ENCODE measurements around the gene SLC19A1. TPM values are rescaled to one million over a fixed set of nuclear protein-coding genes. Genes with fewer than 3 reads are reported as not detected.

SLC19A1 gene
- total RNA-seq, 1 donor from 2014 or later: 21.7 TPM

- H3K36me3 ChIP-seq (ENCODE audit: control insufficient read depth, insufficient read depth, low read length): peaks cover 3% of the 10 kb centered on the region
- DNase-seq (ENCODE audit: low read depth): no peak
- no peak overlapping the region for H3K4me3 ChIP-seq (ENCODE audit: low read depth, low read length)
- no peaks in the 10 kb centered on the region for H3K27me3 ChIP-seq (ENCODE audit: control insufficient read depth, insufficient read depth, low read length)
- TF ChIP-seq, protein P1, sequence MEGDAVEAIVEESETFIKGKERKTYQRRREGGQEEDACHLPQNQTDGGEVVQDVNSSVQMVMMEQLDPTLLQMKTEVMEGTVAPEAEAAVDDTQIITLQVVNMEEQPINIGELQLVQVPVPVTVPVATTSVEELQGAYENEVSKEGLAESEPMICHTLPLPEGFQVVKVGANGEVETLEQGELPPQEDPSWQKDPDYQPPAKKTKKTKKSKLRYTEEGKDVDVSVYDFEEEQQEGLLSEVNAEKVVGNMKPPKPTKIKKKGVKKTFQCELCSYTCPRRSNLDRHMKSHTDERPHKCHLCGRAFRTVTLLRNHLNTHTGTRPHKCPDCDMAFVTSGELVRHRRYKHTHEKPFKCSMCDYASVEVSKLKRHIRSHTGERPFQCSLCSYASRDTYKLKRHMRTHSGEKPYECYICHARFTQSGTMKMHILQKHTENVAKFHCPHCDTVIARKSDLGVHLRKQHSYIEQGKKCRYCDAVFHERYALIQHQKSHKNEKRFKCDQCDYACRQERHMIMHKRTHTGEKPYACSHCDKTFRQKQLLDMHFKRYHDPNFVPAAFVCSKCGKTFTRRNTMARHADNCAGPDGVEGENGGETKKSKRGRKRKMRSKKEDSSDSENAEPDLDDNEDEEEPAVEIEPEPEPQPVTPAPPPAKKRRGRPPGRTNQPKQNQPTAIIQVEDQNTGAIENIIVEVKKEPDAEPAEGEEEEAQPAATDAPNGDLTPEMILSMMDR (IDR thresholded peaks at IDR 0.05; ENCODE audit: insufficient read depth, low read length, poor library complexity, severe bottlenecking): no peak
Measured at GRCh38 chr21:45460011-45460565, 82.2 kb downstream of the SLC19A1 start.

- no peak for DNase-seq (ENCODE audit: low read depth)
- peaks cover 3% of the 10 kb centered on the region for H3K36me3 ChIP-seq (ENCODE audit: control insufficient read depth, insufficient read depth, low read length)
- H3K27me3 ChIP-seq (ENCODE audit: control insufficient read depth, insufficient read depth, low read length): no peaks in the 10 kb centered on the region
- no peak overlapping the region for H3K4me3 ChIP-seq (ENCODE audit: low read depth, low read length)
- TF ChIP-seq, protein P1 (IDR thresholded peaks at IDR 0.05; ENCODE audit: insufficient read depth, low read length, poor library complexity, severe bottlenecking): no peak
Measured at GRCh38 chr21:45459171-45460010, 82.8 kb downstream of the SLC19A1 start.

DNA sequence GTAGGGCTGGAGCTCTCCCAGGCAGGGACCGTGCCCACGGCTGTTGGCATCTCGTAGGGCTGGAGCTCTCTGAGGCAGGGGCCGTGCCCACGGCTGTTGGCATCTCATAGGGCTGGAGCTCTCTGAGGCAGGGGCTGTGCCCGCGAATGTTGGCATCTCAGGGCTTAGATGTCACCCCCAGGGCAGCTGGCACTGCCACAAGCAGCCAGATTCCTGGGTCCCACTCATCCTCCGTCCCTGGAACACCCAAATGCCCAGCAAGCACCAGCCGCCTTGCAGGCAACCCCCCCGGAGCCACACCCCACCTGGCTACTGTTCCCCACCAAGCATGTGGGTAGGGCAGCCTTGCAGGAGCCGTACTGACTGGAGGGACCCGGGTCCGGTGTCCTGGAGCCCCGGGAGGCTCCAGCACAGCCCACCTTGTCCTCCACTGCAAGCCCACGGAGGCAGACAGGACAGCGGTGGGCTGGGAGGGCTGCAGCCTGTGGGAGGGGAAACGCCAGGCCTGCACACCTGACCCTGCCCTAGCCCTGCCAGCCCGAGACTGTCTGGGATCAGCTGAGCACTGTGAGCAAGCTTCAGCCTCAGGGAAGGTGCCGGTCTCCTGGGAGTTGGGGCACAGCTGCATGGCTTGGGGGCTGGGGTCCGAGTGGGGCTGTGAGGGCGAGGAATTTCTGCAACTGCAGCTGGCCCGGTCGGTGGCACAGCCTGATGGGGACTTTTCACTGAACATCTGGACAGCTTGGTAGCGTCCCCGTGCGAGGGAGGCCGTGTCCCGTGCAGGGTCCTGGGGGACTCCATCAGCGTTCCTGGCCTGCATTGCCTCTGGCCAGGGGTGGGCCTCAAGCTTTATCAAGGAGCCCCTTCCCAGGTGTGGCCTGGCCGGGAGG, 83.7 kb downstream of the SLC19A1 start:
- H3K4me3 ChIP-seq (ENCODE audit: low read depth, low read length): no peak overlapping the region
- DNase-seq (ENCODE audit: low read depth): no peak
- TF ChIP-seq, protein P1 (IDR thresholded peaks at IDR 0.05; ENCODE audit: insufficient read depth, low read length, poor library complexity, severe bottlenecking): no peak
- H3K27me3 ChIP-seq (ENCODE audit: control insufficient read depth, insufficient read depth, low read length): no peaks in the 10 kb centered on the region
- H3K36me3 ChIP-seq (ENCODE audit: control insufficient read depth, insufficient read depth, low read length): peaks cover 3% of the 10 kb centered on the region

GRCh38 chr21:45457832-45458172, 84.4 kb downstream of the SLC19A1 start:
- DNase-seq (ENCODE audit: low read depth): no peak
- no peaks in the 10 kb centered on the region for H3K27me3 ChIP-seq (ENCODE audit: control insufficient read depth, insufficient read depth, low read length)
- TF ChIP-seq, protein P1 (IDR thresholded peaks at IDR 0.05; ENCODE audit: insufficient read depth, low read length, poor library complexity, severe bottlenecking): no peak
- no peak overlapping the region for H3K4me3 ChIP-seq (ENCODE audit: low read depth, low read length)
- peaks cover 3% of the 10 kb centered on the region for H3K36me3 ChIP-seq (ENCODE audit: control insufficient read depth, insufficient read depth, low read length)

DNA sequence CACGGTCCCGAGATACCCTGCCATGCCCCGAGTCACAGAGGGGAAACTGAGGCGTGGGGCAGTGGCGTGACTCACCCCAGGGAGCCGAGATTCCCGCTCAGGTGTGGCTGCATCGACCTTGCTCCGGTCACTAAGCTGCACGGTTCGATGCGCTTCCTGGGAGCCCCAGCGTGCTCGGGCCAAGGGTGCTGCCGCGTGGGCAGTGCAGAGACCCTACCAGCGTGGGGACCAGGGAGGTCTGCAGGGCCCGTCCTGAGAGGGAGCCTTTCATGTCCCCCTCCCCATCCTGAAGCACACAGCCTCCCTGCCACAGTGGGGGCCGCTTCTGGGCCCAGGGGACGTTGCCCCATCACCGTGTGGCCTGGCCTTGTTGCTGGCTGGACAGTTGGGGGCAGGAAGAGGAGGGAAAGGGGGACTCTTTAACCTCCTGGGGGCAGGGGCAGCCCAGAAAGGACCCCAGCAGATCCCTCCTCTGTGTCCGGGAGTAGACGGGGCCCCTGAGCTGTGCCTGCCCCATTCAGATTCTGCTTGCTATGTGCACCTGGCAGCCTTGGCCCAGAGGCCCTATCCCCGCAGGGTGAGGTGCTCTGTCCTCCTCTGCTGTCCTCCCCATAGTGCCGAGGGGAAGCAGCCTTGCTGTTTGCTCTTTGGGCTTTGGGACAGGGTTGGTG, 84.9 kb downstream of the SLC19A1 start:
- H3K4me3 ChIP-seq (ENCODE audit: low read depth, low read length): no peak overlapping the region
- no peaks in the 10 kb centered on the region for H3K27me3 ChIP-seq (ENCODE audit: control insufficient read depth, insufficient read depth, low read length)
- peaks cover 3% of the 10 kb centered on the region for H3K36me3 ChIP-seq (ENCODE audit: control insufficient read depth, insufficient read depth, low read length)
- DNase-seq (ENCODE audit: low read depth): no peak
- TF ChIP-seq, protein P1 (IDR thresholded peaks at IDR 0.05; ENCODE audit: insufficient read depth, low read length, poor library complexity, severe bottlenecking): no peak

Measured in kidney epithelial cell (primary cell).